ENCODE data around the gene EIF4B. TPM values are rescaled to one million over a fixed set of nuclear protein-coding genes. Genes with fewer than 3 reads are reported as not detected.
A peak's percentile ranks its signal among the peaks of the same experiment; 100 is the strongest.

The EIF4B gene
- total RNA-seq, 4 donors from 2014 or later, result 225 to 571 (median 372) TPM

DNA sequence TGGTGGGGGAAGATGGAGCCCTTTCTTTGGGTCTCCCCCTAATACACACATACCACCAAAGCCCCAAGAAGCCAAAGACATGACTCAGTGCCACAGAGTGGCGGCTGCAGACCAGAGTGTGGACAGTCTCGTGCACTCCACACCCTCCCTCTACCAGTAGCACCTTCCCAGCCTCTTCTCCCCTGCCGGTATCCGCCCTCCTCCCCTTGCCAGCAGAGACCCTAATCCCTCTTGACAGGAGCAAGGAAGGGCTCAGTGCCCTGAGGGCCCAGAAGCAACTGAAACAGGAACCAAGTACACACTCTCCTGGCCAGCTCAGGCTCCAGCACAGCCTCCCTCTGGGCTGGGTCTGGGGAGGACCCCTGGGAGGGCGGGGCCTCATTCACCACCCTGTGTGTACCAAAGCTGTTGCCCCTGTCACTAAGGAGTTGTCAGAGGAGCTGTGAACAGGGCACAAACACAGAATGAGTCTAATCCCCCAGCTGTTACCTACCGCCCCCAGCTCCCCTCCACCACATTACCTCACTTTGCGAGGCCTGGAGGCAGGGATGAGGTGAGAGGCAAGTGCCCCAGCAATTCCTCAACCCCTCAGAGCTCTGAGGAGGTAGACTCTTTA is 64.7 kb downstream of the EIF4B start:
- Histone ChIP-seq H3K4me1 (peaks cover 53 to 92% (median 69%) of the 10 kb centered on the region in 3 donors), H3K9me3 (no peaks in the 10 kb centered on the region), H3K27me3 (no peaks in the 10 kb centered on the region), H3K27ac (peak overlapping the region; percentile 21 to 84 (median 78)), H3K36me3 (peaks cover 5 to 91% (median 11%) of the 10 kb centered on the region in 3 donors), H3K4me3 (no peak overlapping the region)
- no peak for TF ChIP-seq POLR2A (IDR thresholded peaks at IDR 0.05)
- TF ChIP-seq, protein P1, sequence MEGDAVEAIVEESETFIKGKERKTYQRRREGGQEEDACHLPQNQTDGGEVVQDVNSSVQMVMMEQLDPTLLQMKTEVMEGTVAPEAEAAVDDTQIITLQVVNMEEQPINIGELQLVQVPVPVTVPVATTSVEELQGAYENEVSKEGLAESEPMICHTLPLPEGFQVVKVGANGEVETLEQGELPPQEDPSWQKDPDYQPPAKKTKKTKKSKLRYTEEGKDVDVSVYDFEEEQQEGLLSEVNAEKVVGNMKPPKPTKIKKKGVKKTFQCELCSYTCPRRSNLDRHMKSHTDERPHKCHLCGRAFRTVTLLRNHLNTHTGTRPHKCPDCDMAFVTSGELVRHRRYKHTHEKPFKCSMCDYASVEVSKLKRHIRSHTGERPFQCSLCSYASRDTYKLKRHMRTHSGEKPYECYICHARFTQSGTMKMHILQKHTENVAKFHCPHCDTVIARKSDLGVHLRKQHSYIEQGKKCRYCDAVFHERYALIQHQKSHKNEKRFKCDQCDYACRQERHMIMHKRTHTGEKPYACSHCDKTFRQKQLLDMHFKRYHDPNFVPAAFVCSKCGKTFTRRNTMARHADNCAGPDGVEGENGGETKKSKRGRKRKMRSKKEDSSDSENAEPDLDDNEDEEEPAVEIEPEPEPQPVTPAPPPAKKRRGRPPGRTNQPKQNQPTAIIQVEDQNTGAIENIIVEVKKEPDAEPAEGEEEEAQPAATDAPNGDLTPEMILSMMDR (IDR thresholded peaks at IDR 0.05), result no peak
- WGBS, 2 donors, result 43 to 59% methylated on average over 5 of the region's 7 CpGs
- intact Hi-C loops (cut with DNase I), result no loop called here
- no peak for DNase-seq

DNA sequence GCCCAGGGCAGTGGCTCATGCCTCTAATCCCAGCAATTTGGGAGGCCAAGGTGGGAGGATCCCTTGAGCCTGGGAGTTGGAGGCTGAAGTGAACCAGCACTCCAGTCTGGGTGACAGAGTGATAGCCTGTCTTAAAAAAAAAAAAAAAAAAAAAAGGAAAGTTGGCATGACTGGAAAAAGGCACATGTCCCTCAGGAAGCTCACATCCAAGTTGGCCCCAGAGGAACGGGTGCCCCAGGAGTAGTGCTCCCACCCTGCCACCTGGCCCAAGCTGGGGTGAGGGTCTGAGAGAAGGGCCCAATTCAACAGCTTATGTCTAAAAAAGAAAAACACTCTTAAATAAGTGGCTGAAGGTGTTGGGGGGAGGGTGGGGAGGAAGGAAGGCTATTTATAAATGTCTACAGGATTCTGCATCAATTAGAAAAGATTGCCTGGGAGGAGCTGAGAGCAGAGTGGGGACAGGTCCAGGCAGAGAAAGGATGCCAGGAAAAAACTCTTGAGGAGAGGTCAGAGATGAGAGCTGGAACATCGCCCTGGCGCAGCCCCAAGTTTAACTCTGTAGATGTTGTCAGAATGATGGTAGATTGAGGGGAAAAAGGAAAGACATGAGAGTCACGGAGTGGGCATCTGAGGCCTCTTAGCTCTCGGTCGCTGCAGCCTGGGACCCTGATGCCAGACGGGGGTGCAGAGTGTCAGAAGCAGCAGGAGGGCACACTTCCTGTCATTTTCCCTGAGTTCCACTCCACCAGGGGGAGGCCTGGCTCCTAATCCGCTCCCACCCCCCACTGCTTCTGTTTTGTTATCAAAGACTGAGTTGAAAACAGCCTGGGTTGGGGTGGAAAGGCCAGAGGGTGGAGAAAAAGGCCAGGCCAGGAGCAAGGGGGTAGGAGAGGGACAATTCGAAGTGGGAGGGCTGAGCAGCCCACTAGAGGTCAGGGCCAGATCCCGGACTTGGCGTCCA is 65.6 kb downstream of the EIF4B start:
- intact Hi-C loops (cut with DNase I), result no loop called here
- WGBS, 2 donors, result 35 to 36% methylated on average over 10 of the region's 11 CpGs
- H3K4me3 ChIP-seq, result peak overlapping the region in 1 of 4 donors; percentile 12

GRCh38 chr12:53073881-53074280 is 67.6 kb downstream of the EIF4B start:
- intact Hi-C loops (cut with DNase I), result no loop called here
- H3K36me3 ChIP-seq, result peaks cover 5 to 78% (median 11%) of the 10 kb centered on the region in 3 donors

More for the DNA sequence above, 65.6 kb downstream of the EIF4B start:
- Histone ChIP-seq H3K9me3 (no peaks in the 10 kb centered on the region), H3K27ac (peak overlapping the region; percentile 21 to 84 (median 78)), H3K27me3 (no peaks in the 10 kb centered on the region), H3K4me1 (peaks cover 57 to 92% (median 63%) of the 10 kb centered on the region in 3 donors), H3K36me3 (peaks cover 5 to 92% (median 11%) of the 10 kb centered on the region in 3 donors)
- no peak for DNase-seq
- TF ChIP-seq, protein P1 (IDR thresholded peaks at IDR 0.05), result no peak
- no peak for TF ChIP-seq POLR2A (IDR thresholded peaks at IDR 0.05)

GRCh38 chr12:53074283-53074998 is 68.2 kb downstream of the EIF4B start:
- H3K36me3 ChIP-seq, result peaks cover 5 to 73% (median 11%) of the 10 kb centered on the region in 3 donors
- H3K4me1 ChIP-seq, result peaks cover 63 to 88% (median 73%) of the 10 kb centered on the region in 3 donors
- intact Hi-C loops (cut with DNase I), result no loop called here
- no peak overlapping the region for H3K4me3 ChIP-seq
- no peaks in the 10 kb centered on the region for H3K27me3 ChIP-seq
- 80 to 84% methylated on average over 2 to 10 of the region's 11 CpGs for WGBS, 2 donors
- TF ChIP-seq, protein P1 (IDR thresholded peaks at IDR 0.05), result no peak
- no peak for TF ChIP-seq POLR2A (IDR thresholded peaks at IDR 0.05)
- peak overlapping the region in 3 of 4 donors; percentile 66 to 80 (median 68) for H3K27ac ChIP-seq
- H3K9me3 ChIP-seq, result no peaks in the 10 kb centered on the region
- DNase-seq, result no peak

More at GRCh38 chr12:53073881-53074280, 67.6 kb downstream of the EIF4B start:
- no peak for TF ChIP-seq POLR2A (IDR thresholded peaks at IDR 0.05)
- TF ChIP-seq, protein P1 (IDR thresholded peaks at IDR 0.05), result no peak
- no peaks in the 10 kb centered on the region for H3K27me3 ChIP-seq
- WGBS, 2 donors, result 32 to 54% methylated on average over 6 of the region's 6 CpGs
- DNase-seq, result no peak
- no peak overlapping the region for H3K4me3 ChIP-seq
- H3K4me1 ChIP-seq, result peaks cover 67 to 93% (median 76%) of the 10 kb centered on the region in 3 donors
- peak overlapping the region in 3 of 4 donors; percentile 66 to 80 (median 68) for H3K27ac ChIP-seq
- H3K9me3 ChIP-seq, result no peaks in the 10 kb centered on the region
